HG03432 (cell line): ENCODE data around the gene MSMP.
A peak's percentile ranks its signal among the peaks of the same experiment; 100 is the strongest.

ENCODE experiments used
- ATAC-seq: cut with Tn5 transposase; IDR thresholded peaks from one replicate; pipeline ENCODE4 v1.9.1; 2021; ENCODE audit warnings: mild to moderate bottlenecking, moderate library complexity; ENCODE audit not compliant: unreplicated experiment

The MSMP gene

GRCh38 chr9:35771943-35772342 lies 17.9 kb upstream of the MSMP start:
- no peak for ATAC-seq

GRCh38 chr9:35771534-35771933 lies 17.5 kb upstream of the MSMP start:
- ATAC-seq = no peak

GRCh38 chr9:35771075-35771433 lies 17.0 kb upstream of the MSMP start:
- no peak for ATAC-seq

GRCh38 chr9:35769763-35770162 lies 15.7 kb upstream of the MSMP start:
- no peak for ATAC-seq

GRCh38 chr9:35767458-35767857 lies 13.4 kb upstream of the MSMP start:
- no peak for ATAC-seq

GRCh38 chr9:35766997-35767396 lies 12.9 kb upstream of the MSMP start:
- ATAC-seq = no peak

- no peak for ATAC-seq
Observed at GRCh38 chr9:35763803-35764202, 9.7 kb upstream of the MSMP start.

GRCh38 chr9:35763181-35763580 lies 9.1 kb upstream of the MSMP start:
- ATAC-seq = no peak

- no peak for ATAC-seq
Observed at GRCh38 chr9:35760651-35761050, 6.6 kb upstream of the MSMP start.

- no peak for ATAC-seq
Observed at GRCh38 chr9:35759795-35760194, 5.7 kb upstream of the MSMP start.

- ATAC-seq = no peak
Observed at GRCh38 chr9:35758475-35759050, 4.5 kb upstream of the MSMP start.

GRCh38 chr9:35757892-35758275 lies 3.8 kb upstream of the MSMP start:
- no peak for ATAC-seq

- ATAC-seq = peak; percentile 48
Observed at GRCh38 chr9:35757226-35757891, 3.3 kb upstream of the MSMP start.

GRCh38 chr9:35756275-35757225 lies 2.5 kb upstream of the MSMP start:
- ATAC-seq = peak; percentile 72

- no peak for ATAC-seq
Observed at GRCh38 chr9:35755071-35755470, 995 bp upstream of the MSMP start.

GRCh38 chr9:35753466-35753865 lies 610 bp downstream of the MSMP start:
- no peak for ATAC-seq

GRCh38 chr9:35750256-35750531 lies 3.9 kb downstream of the MSMP start:
- ATAC-seq = no peak

- ATAC-seq = peak; percentile 32
Observed at GRCh38 chr9:35749515-35750255, 4.4 kb downstream of the MSMP start.

GRCh38 chr9:35748858-35749514 lies 5.1 kb downstream of the MSMP start, which contains the start of the genes GBA2 and RGP1:
TSS of gene GBA2 (minus strand) at chr9:35749228. CDS start at chr9:35748704, 524 bp downstream.
TSS of gene RGP1 (plus strand) at chr9:35749287. CDS start at chr9:35749756, 469 bp downstream.
- peak; percentile 89 for ATAC-seq

GRCh38 chr9:35748242-35748857 lies 5.7 kb downstream of the MSMP start:
- no peak for ATAC-seq
